ENCODE data around the gene CYP24A1. TPM values are rescaled to one million over a fixed set of nuclear protein-coding genes. Genes with fewer than 3 reads are reported as not detected.

CYP24A1 gene
- total and polyA plus RNA-seq, 2 donors (not counting 3 experiments of a cell fraction or from before 2014, with no cell fraction given): not detected

- POLR2A ChIA-PET: no interaction called here
- no peak overlapping the region for H2AFZ ChIP-seq (ENCODE audit: low read depth, low read length)
- H3K79me2 ChIP-seq (ENCODE audit: control insufficient read depth, insufficient read depth, low read length): no peaks in the 10 kb centered on the region
- no peaks in the 10 kb centered on the region for H3K4me1 ChIP-seq (ENCODE audit: control insufficient read depth, extremely low read depth, insufficient read depth, low read length)
- FAIRE-seq (no peak), DNase-seq (ENCODE audit: low read depth, low spot score) (no peak)
- H3K27ac ChIP-seq (ENCODE audit: insufficient read depth, low read depth, low read length): no peak overlapping the region
- H4K20me1 ChIP-seq (replicated peaks; ENCODE audit: control insufficient read depth, extremely low read depth, insufficient read depth, low read length): no peaks in the 10 kb centered on the region
- no peaks in the 10 kb centered on the region for H3K36me3 ChIP-seq (ENCODE audit: control insufficient read depth in 2 of 2, extremely low read depth in 1 of 2, insufficient read depth in 2 of 2, low read length in 2 of 2)
- no peaks in the 10 kb centered on the region for H3K9me3 ChIP-seq (replicated peaks; ENCODE audit: control insufficient read depth, insufficient read depth, low read length)
- H3K9me1 ChIP-seq (replicated peaks; ENCODE audit: control insufficient read depth, extremely low read depth, insufficient read depth, low read length): no peaks in the 10 kb centered on the region
- no peak for TF ChIP-seq EZH2 (IDR thresholded peaks at IDR 0.05; ENCODE audit: borderline replicate concordance, low read depth, low read length, severe bottlenecking)
- TF ChIP-seq FOS (IDR thresholded peaks at IDR 0.05; ENCODE audit: borderline replicate concordance, insufficient read depth, low read length): no peak
- TF ChIP-seq MAX (IDR thresholded peaks at IDR 0.05; ENCODE audit: insufficient read depth, insufficient read length): no peak
- TF ChIP-seq, protein P1, sequence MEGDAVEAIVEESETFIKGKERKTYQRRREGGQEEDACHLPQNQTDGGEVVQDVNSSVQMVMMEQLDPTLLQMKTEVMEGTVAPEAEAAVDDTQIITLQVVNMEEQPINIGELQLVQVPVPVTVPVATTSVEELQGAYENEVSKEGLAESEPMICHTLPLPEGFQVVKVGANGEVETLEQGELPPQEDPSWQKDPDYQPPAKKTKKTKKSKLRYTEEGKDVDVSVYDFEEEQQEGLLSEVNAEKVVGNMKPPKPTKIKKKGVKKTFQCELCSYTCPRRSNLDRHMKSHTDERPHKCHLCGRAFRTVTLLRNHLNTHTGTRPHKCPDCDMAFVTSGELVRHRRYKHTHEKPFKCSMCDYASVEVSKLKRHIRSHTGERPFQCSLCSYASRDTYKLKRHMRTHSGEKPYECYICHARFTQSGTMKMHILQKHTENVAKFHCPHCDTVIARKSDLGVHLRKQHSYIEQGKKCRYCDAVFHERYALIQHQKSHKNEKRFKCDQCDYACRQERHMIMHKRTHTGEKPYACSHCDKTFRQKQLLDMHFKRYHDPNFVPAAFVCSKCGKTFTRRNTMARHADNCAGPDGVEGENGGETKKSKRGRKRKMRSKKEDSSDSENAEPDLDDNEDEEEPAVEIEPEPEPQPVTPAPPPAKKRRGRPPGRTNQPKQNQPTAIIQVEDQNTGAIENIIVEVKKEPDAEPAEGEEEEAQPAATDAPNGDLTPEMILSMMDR (IDR thresholded peaks at IDR 0.05; ENCODE audit: extremely low read depth in 1 of 2, insufficient read depth in 1 of 2, low read depth in 1 of 2, low read length in 2 of 2): no peak
- TF ChIP-seq POLR2A (IDR thresholded peaks at IDR 0.05; ENCODE audit: low read depth, low read length): no peak
- TF ChIP-seq JUN (IDR thresholded peaks at IDR 0.05; ENCODE audit: borderline replicate concordance, insufficient read depth, insufficient read length, low read depth): no peak
- TF ChIP-seq POLR2AphosphoS5 (IDR thresholded peaks at IDR 0.05; ENCODE audit: insufficient read depth, low read depth, low read length): no peak
- no peak for TF ChIP-seq GATA2 (IDR thresholded peaks at IDR 0.05; ENCODE audit: insufficient read depth, insufficient read length, low read depth, low read length)
- TF ChIP-seq MYC (IDR thresholded peaks at IDR 0.05; ENCODE audit: low read depth, low read length): no peak
- peaks cover 33 to 40% of the 10 kb centered on the region in 2 experiments for H3K27me3 ChIP-seq (ENCODE audit: control insufficient read depth in 2 of 2, insufficient read depth in 2 of 2, low read length in 2 of 2)
- intact Hi-C loops (cut with micrococcal nuclease) (no loop called here), dilution Hi-C loops (cut with MboI; ENCODE audit: extremely low pct_ligation_motif_present, low sequenced_read_pairs) (no loop called here)
- no peak overlapping the region for H3K4me3 ChIP-seq (replicated peaks in 1 of 3; ENCODE audit: insufficient read depth in 1 of 3, low read depth in 1 of 3, low read length in 3 of 3)
- no TSS peak for BruUV-seq (replicated peaks)
- H3K4me2 ChIP-seq (ENCODE audit: insufficient read depth, low read length): no peak overlapping the region
- CTCF ChIA-PET: no interaction called here
- no peak overlapping the region for H3K9ac ChIP-seq (replicated peaks; ENCODE audit: extremely low read depth, insufficient read depth, low read length)
These were observed 3.7 kb downstream of the CYP24A1 start for GRCh38 chr20:54170026-54170471.
